ENCODE results near the gene CACNA2D1.

GRCh38 chr7:82284936-82285519 is 158.5 kb downstream of the CACNA2D1 start:
- TF ChIP-seq CTCF (IDR thresholded peaks at IDR 0.05 in 2 of 3, conservative IDR thresholded peaks at IDR 0.05 in 1 of 3; ENCODE audit: insufficient read depth in 2 of 3, low read depth in 1 of 3, low read length in 3 of 3) (no peak), POLR2A (conservative IDR thresholded peaks at IDR 0.05) (no peak), ZNF274 (IDR thresholded peaks at IDR 0.05; ENCODE audit: borderline replicate concordance, low read depth, low read length) (no peak), BRF2 (IDR thresholded peaks at IDR 0.05; ENCODE audit: borderline replicate concordance, insufficient read depth, insufficient read length) (no peak), ZNF121 (CRISPR knock-in tag; conservative IDR thresholded peaks at IDR 0.05) (no peak), MXI1 (IDR thresholded peaks at IDR 0.05; ENCODE audit: low read depth, low read length) (no peak)

All from K562 (cell line).